ENCODE results near the gene BOC. TPM values are rescaled to one million over a fixed set of nuclear protein-coding genes. Genes with fewer than 3 reads are reported as not detected.

The BOC gene
- total and polyA plus RNA-seq, 10 of the 15 experiments (the other 5 are each of a cell fraction or from before 2014, with no cell fraction given), result 0.18 TPM; not detected in 9

GRCh38 chr3:113231827-113232253 lies 20.5 kb downstream of the BOC start:
- intact Hi-C loops (cut with micrococcal nuclease; ENCODE audit: unreplicated experiment), result no loop called here
- no peak for DNase-seq (ENCODE audit: low read depth, low spot score)
- no peak for ATAC-seq

More at GRCh38 chr3:113231827-113232253, 20.5 kb downstream of the BOC start:
- in situ Hi-C loops (cut with MboI), result no loop called here
- H3K4me2 ChIP-seq (ENCODE audit: control insufficient read depth, insufficient read depth), result no peak overlapping the region
- no TSS peak for BruUV-seq (replicated peaks)
- no peaks in the 10 kb centered on the region for H4K20me1 ChIP-seq (ENCODE audit: control insufficient read depth, insufficient read depth)
- no peaks in the 10 kb centered on the region for H3K36me3 ChIP-seq (ENCODE audit: control insufficient read depth in 2 of 2, insufficient read depth in 2 of 2, low read length in 1 of 2)
- CTCF ChIA-PET, result interaction anchor here (2.2 kb wide), 1 partner anchor 56 kb away, joined by 8 read pairs; no protein-coding TSS in a partner anchor
- H3K9ac ChIP-seq (ENCODE audit: control insufficient read depth, insufficient read depth, low read length), result no peak overlapping the region
- SMC1A ChIA-PET (ENCODE audit: uncharacterized antibody, unreplicated experiment), result interaction anchor here (0.7 kb wide), 1 partner anchor 56 kb away, joined by 3 read pairs; no protein-coding TSS in a partner anchor
- no peak overlapping the region for H3K4me3 ChIP-seq
- no peak for FAIRE-seq
- H3K27me3 ChIP-seq (replicated peaks in 1 of 2; ENCODE audit: control insufficient read depth in 2 of 2, insufficient read depth in 2 of 2, low read length in 1 of 2), result peaks cover 0 to 1% of the 10 kb centered on the region in 2 experiments; a peak in 2 of 4 replicates
- no peaks in the 10 kb centered on the region for H3K4me1 ChIP-seq (ENCODE audit: control insufficient read depth, insufficient read depth, low read length)
- POLR2A ChIA-PET, result no interaction called here
- 0% methylated on average over 1 of the region's 1 CpG for WGBS (ENCODE audit: insufficient coverage, insufficient replicate concordance, low lambda C conversion rate, missing lambda C conversion rate)
- no peaks in the 10 kb centered on the region for H3K79me2 ChIP-seq (ENCODE audit: control insufficient read depth, insufficient read depth, low read length)
- RAD21 ChIA-PET (ENCODE audit: unreplicated experiment), result no interaction called here
- H3K9me3 ChIP-seq (replicated peaks; ENCODE audit: control insufficient read depth, insufficient read depth, low read length), result no peaks in the 10 kb centered on the region
- H2AFZ ChIP-seq (ENCODE audit: control insufficient read depth, low read depth, low read length), result no peak overlapping the region
- TF ChIP-seq ZBTB11 (CRISPR knock-in tag; IDR thresholded peaks at IDR 0.05) (no peak), YBX1 (IDR thresholded peaks at IDR 0.05) (no peak), NKRF (conservative IDR thresholded peaks at IDR 0.05) (no peak), STAT1 (conservative IDR thresholded peaks at IDR 0.05) (no peak), JUNB (IDR thresholded peaks at IDR 0.05) (no peak), SIX5 (IDR thresholded peaks at IDR 0.05; ENCODE audit: low read depth, low read length, severe bottlenecking) (no peak), HDAC6 (IDR thresholded peaks at IDR 0.05; ENCODE audit: unreplicated experiment) (no peak), RAD51 (IDR thresholded peaks at IDR 0.05) (no peak)
- H3K27ac ChIP-seq (ENCODE audit: control insufficient read depth, insufficient read depth), result no peak overlapping the region

Measured in GM12878 (cell line).